Ishikawa (cell line): ENCODE measurements around the gene RBFA.

ENCODE experiments used
- EGR1 ChIP-seq: IDR thresholded peaks from 2 replicates; pipeline ENCODE4 v1.6.1; 2012
- FOXM1 ChIP-seq: IDR thresholded peaks from 2 replicates; pipeline ENCODE4 v1.6.1; 2012; ENCODE audit warnings: low read depth, borderline replicate concordance
- TCF12 ChIP-seq: IDR thresholded peaks from 2 replicates; pipeline ENCODE4 v1.6.1; 2012; ENCODE audit warnings: low read depth
- TEAD4 ChIP-seq: IDR thresholded peaks from 2 replicates; pipeline ENCODE4 v1.6.1; 2012
- TF ChIP-seq, protein P1 (sequence below): IDR thresholded peaks from 2 replicates; pipeline ENCODE4 v1.6.1; 2012; ENCODE audit warnings: low read depth, mild to moderate bottlenecking

GRCh38 chr18:80029690-80030089 is 4.5 kb upstream of the RBFA start:
- TF ChIP-seq TCF12: no peak
- TF ChIP-seq FOXM1: no peak
- TF ChIP-seq EGR1: no peak
- TF ChIP-seq TEAD4: no peak
- TF ChIP-seq, protein P1, sequence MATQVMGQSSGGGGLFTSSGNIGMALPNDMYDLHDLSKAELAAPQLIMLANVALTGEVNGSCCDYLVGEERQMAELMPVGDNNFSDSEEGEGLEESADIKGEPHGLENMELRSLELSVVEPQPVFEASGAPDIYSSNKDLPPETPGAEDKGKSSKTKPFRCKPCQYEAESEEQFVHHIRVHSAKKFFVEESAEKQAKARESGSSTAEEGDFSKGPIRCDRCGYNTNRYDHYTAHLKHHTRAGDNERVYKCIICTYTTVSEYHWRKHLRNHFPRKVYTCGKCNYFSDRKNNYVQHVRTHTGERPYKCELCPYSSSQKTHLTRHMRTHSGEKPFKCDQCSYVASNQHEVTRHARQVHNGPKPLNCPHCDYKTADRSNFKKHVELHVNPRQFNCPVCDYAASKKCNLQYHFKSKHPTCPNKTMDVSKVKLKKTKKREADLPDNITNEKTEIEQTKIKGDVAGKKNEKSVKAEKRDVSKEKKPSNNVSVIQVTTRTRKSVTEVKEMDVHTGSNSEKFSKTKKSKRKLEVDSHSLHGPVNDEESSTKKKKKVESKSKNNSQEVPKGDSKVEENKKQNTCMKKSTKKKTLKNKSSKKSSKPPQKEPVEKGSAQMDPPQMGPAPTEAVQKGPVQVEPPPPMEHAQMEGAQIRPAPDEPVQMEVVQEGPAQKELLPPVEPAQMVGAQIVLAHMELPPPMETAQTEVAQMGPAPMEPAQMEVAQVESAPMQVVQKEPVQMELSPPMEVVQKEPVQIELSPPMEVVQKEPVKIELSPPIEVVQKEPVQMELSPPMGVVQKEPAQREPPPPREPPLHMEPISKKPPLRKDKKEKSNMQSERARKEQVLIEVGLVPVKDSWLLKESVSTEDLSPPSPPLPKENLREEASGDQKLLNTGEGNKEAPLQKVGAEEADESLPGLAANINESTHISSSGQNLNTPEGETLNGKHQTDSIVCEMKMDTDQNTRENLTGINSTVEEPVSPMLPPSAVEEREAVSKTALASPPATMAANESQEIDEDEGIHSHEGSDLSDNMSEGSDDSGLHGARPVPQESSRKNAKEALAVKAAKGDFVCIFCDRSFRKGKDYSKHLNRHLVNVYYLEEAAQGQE: no peak
